ENCODE data around the gene SENP3. TPM values are rescaled to one million over a fixed set of nuclear protein-coding genes. Genes with fewer than 3 reads are reported as not detected.

Gene SENP3
- total RNA-seq, 1 experiment from 2014 or later, result 83.1 TPM

GRCh38 chr17:7538050-7538449, 23.7 kb upstream of the SENP3 start:
- H3K36me3 Mint-ChIP-seq (ENCODE audit: insufficient read depth in 1 of 3, low read depth in 3 of 3), result no peaks in the 10 kb centered on the region; a peak in 1 of 7 replicates

More at GRCh38 chr17:7538050-7538449, 23.7 kb upstream of the SENP3 start:
- no peak overlapping the region for H2BK15ac ChIP-seq (ENCODE audit: low read depth, low read length)
- no peaks in the 10 kb centered on the region for H3K79me1 ChIP-seq (ENCODE audit: insufficient read depth, low read depth, low read length, poor library complexity, severe bottlenecking)
- no peaks in the 10 kb centered on the region for H4K20me1 ChIP-seq (ENCODE audit: control insufficient read depth, insufficient read depth, insufficient read length)
- H3K27ac ChIP-seq (ENCODE audit: insufficient read length, low read depth, low read length), result no peak overlapping the region
- no peaks in the 10 kb centered on the region for H3K4me1 ChIP-seq (ENCODE audit: insufficient read depth, low read length)
- H3K79me2 ChIP-seq (ENCODE audit: insufficient read depth, low read length), result no peaks in the 10 kb centered on the region
- no peak for DNase-seq
- H3K27me3 ChIP-seq (ENCODE audit: insufficient read depth, low read length), result no peaks in the 10 kb centered on the region
- no peak overlapping the region for H3K23ac ChIP-seq (ENCODE audit: insufficient read length, low read depth, low read length)
- H2AFZ ChIP-seq (ENCODE audit: low read length), result no peak overlapping the region
- no peak overlapping the region for H2BK5ac ChIP-seq (ENCODE audit: insufficient read length, low read length)
- no peak overlapping the region for H3K14ac ChIP-seq (ENCODE audit: insufficient read depth, low read length)
- no peak overlapping the region for H2BK20ac ChIP-seq (ENCODE audit: low read depth, low read length, poor library complexity, severe bottlenecking)
- H3K9me3 ChIP-seq (ENCODE audit: control insufficient read depth, low read depth, low read length), result no peaks in the 10 kb centered on the region
- no peaks in the 10 kb centered on the region for H3K23me2 ChIP-seq (ENCODE audit: insufficient read length, low read depth, low read length, poor library complexity, severe bottlenecking)
- no peak overlapping the region for H2BK12ac ChIP-seq (ENCODE audit: insufficient read length, low read depth, low read length)
- TF ChIP-seq CTCF (conservative IDR thresholded peaks at IDR 0.05), result no peak
- H3K4me2 ChIP-seq (ENCODE audit: insufficient read depth, insufficient read length, low read length), result no peak overlapping the region
- Mint-ChIP-seq H3K9me3 (peaks cover 0 to 6% of the 10 kb centered on the region in 2 experiments; a peak in 4 of 5 replicates), H3K4me1 (peaks cover 0 to 5% of the 10 kb centered on the region in 2 experiments; a peak in 2 of 4 replicates), H3K27me3 (ENCODE audit: low read depth) (peaks cover 18% of the 10 kb centered on the region), H3K27ac (no peak overlapping the region), H3K4me3 (no peak overlapping the region)
- H3K18ac ChIP-seq (ENCODE audit: insufficient read length, low read depth, low read length), result no peak overlapping the region
- H2AK5ac ChIP-seq (ENCODE audit: insufficient read length, low read length), result no peak overlapping the region
- no peak overlapping the region for H3K56ac ChIP-seq (ENCODE audit: insufficient read length, low read depth, low read length)
- no peak overlapping the region for H4K5ac ChIP-seq (ENCODE audit: insufficient read length, low read depth, low read length)
- no peak overlapping the region for H2BK120ac ChIP-seq (ENCODE audit: low read depth, low read length, poor library complexity, severe bottlenecking)
- H3T11ph ChIP-seq (ENCODE audit: low read length), result no peak overlapping the region
- no peak overlapping the region for H3K4ac ChIP-seq (ENCODE audit: low read depth, low read length)
- WGBS (ENCODE audit: extremely low coverage, insufficient read length, low lambda C conversion rate), result no CpG with 5 or more reads among the region's 3 CpGs
- H4K8ac ChIP-seq (replicated peaks; ENCODE audit: insufficient read length, low read depth, low read length), result no peak overlapping the region
- H3K9ac ChIP-seq (ENCODE audit: extremely low read depth, insufficient read length, low read length), result no peak overlapping the region
- no peak overlapping the region for H4K91ac ChIP-seq (ENCODE audit: insufficient read length, low read depth, low read length)
